AG04450 (cell line): ENCODE measurements around the gene LIMS2. TPM values are rescaled to one million over a fixed set of nuclear protein-coding genes. Genes with fewer than 3 reads are reported as not detected.
A peak's percentile ranks its signal among the peaks of the same experiment; 100 is the strongest.

Experiments used
- CTCF ChIA-PET: fragments of 300-600, 350-600 bp; formaldehyde crosslinking; extraction: SDS; loops from one replicate; lab custom pipeline; 2022; ENCODE audit warnings: antibody characterized with exemption, inconsistent platforms; lab: Charles Lee
- POLR2A ChIA-PET: fragments of 350-600 bp; formaldehyde crosslinking; extraction: SDS; loops from one replicate; lab custom pipeline; 2021; ENCODE audit warnings: antibody characterized with exemption, inconsistent platforms; lab: Yijun Ruan, JAX
- DNase-seq: peaks from one replicate; pipeline ENCODE4 v3.0.0-alpha.2; 2011; ENCODE audit warnings: low read depth, low spot score
- H3K27ac ChIP-seq: one replicate; pipeline ENCODE4 v1.5.1; 2012; ENCODE audit warnings: low read depth, low read length, control low read depth
- H3K27me3 ChIP-seq: one replicate; pipeline ENCODE4 v1.6.0; 2012; ENCODE audit warnings: low read length; ENCODE audit not compliant: control insufficient read depth, insufficient read depth
- H3K4me3 ChIP-seq: 2 replicates; pipeline ENCODE4 v1.5.1; 2011; ENCODE audit warnings: mild to moderate bottlenecking, low read depth, low read length, control low read depth
- H3K9me3 ChIP-seq: 2 replicates; pipeline ENCODE4 v1.5.1; 2012; ENCODE audit warnings: low read length; ENCODE audit not compliant: control insufficient read depth, insufficient read depth
- polyA plus RNA-seq: library from polyadenylated mRNA; depleted of rRNA; stranded (reverse); fragments of >200 nt; gene quantifications from 2 replicates; pipeline ENCODE4 v1.2.3, GENCODE V29; 2011; rRNA removed
- TF ChIP-seq, protein P1 (sequence below): IDR thresholded peaks from 2 replicates; pipeline ENCODE4 v1.5.1; 2011; ENCODE audit warnings: low read depth, low read length, control low read depth, inconsistent platforms

LIMS2 gene
- polyA plus RNA-seq, 1 experiment = 6.3 TPM

DNA sequence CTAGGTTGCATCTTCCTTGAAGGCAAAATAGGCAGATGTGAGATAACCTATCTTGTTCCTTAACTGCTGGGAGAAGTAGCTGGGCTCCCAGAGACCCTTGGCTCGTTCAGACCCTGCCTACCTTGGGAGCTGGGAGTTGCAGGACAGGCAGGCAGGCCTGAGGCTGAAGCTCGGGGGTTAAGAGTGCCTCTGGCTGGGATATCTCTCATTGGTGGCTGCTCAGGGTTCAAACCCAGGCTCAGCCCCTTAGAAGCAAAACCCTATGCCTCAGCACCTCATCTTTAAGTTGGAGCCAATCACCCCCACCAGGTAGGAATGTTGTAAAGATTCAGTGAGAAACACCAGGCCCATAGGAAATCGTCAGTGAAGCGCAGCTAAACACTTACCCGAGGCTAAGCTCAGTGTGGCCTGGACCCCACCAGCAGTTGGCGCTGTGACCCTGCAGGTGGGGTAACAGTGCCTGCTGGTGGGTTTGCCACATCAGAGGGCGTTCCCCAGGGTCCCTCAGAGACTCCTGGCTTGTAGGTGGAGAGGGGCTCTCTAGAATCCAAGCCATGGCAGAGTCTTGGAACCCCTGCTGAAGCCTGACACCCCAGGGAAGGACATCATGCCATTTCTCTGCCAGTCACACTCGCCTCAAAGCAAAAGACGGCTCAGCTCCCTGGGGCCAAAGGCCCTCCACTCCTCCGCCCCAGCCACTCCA lies 84.0 kb downstream of the LIMS2 start:
- no peak overlapping the region for H3K4me3 ChIP-seq
- peaks cover 2% of the 10 kb centered on the region; the same call in 1 of the 2 replicates for H3K9me3 ChIP-seq
- ChIA-PET POLR2A (interaction anchor here (0.7 kb wide), 1 partner anchor 500 kb away, joined by 3 read pairs; the partner anchor contains the start of gene UGGT1), CTCF (interaction anchor here (0.5 to 1.9 kb wide), 36 partner anchors 8 to 637 kb away, joined by 3 to 22 read pairs (median 4); no protein-coding TSS in a partner anchor)
- H3K27ac ChIP-seq = no peak overlapping the region
- TF ChIP-seq, protein P1, sequence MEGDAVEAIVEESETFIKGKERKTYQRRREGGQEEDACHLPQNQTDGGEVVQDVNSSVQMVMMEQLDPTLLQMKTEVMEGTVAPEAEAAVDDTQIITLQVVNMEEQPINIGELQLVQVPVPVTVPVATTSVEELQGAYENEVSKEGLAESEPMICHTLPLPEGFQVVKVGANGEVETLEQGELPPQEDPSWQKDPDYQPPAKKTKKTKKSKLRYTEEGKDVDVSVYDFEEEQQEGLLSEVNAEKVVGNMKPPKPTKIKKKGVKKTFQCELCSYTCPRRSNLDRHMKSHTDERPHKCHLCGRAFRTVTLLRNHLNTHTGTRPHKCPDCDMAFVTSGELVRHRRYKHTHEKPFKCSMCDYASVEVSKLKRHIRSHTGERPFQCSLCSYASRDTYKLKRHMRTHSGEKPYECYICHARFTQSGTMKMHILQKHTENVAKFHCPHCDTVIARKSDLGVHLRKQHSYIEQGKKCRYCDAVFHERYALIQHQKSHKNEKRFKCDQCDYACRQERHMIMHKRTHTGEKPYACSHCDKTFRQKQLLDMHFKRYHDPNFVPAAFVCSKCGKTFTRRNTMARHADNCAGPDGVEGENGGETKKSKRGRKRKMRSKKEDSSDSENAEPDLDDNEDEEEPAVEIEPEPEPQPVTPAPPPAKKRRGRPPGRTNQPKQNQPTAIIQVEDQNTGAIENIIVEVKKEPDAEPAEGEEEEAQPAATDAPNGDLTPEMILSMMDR = peak; percentile 97
- peak; percentile 16 for DNase-seq
- peaks cover 5% of the 10 kb centered on the region for H3K27me3 ChIP-seq

DNA sequence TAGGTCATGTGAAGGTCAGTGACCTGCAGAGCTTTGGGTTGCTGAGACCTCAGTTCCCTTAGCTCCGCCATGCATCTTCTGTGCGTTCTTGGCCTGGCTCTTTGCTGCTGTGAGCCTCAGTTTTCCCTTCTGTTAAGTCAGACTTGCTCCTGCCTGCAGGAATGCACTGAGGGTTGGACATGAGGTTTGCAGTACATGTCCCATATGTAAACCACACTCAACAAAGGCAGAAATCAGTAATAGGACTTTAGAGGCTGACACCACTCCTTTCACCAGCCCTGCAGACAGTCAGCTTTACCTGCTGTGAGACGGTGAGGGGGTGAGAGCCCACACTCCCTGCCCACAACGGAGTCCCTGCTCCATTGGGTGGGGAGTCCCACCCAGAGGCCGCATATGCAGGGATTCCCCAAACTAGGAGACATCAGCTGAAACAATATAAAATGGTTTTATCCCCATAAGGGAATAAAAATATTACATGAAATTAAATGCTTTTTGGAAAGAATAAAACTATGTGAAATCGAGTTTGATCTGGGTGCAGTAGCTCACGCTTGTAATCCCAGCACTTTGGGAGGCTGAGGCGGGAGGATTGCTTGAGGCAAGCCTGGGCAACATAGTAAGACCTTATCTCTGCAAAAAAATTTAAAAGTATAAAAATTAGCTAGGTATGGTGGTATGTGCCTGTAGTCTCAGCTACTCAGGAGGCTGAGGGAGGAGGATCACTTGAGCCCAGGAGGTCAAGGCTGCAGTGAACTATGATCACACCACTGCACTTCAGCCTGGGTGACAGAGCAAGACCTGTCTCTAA lies 84.7 kb downstream of the LIMS2 start:
- TF ChIP-seq, protein P1 = no peak
- POLR2A ChIA-PET = interaction anchor here (0.7 kb wide), 1 partner anchor 273 kb away, joined by 4 read pairs; no protein-coding TSS in a partner anchor
- CTCF ChIA-PET = interaction anchor here (0.5 to 1.9 kb wide), 35 partner anchors 9 to 638 kb away, joined by 3 to 22 read pairs (median 4); no protein-coding TSS in a partner anchor
- DNase-seq = no peak
- H3K9me3 ChIP-seq = no peaks in the 10 kb centered on the region; the same call in 1 of the 2 replicates
- no peak overlapping the region for H3K27ac ChIP-seq
- H3K4me3 ChIP-seq = no peak overlapping the region
- peaks cover 6% of the 10 kb centered on the region for H3K27me3 ChIP-seq

DNA sequence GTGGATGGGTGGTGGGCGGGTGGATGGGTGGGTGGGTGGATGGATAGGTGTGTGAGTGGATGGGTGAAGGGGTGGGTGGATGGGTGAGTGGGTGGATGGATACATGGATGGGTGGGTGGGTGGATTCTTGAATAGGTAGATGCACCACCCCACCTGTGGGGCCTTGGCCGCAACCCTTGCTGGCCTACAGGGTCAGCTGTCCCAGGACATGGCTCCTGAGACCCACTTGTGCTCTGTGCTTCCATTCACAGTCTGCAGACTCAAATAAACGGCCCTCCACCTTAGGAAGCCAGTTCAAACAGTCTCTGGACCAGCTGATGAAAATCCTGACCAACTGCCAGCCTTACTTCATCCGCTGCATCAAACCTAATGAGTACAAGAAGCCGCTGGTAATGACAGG lies 85.5 kb downstream of the LIMS2 start:
- CTCF ChIA-PET = interaction anchor here (1.7 kb wide), 1 partner anchor 294 kb away, joined by 6 read pairs; no protein-coding TSS in a partner anchor
- no peak overlapping the region for H3K4me3 ChIP-seq
- H3K27ac ChIP-seq = no peak overlapping the region
- no peaks in the 10 kb centered on the region; the same call in 1 of the 2 replicates for H3K9me3 ChIP-seq
- TF ChIP-seq, protein P1 = no peak
- no peak for DNase-seq
- peaks cover 7% of the 10 kb centered on the region for H3K27me3 ChIP-seq
- POLR2A ChIA-PET = interaction anchor here (0.7 kb wide), 1 partner anchor 274 kb away, joined by 4 read pairs; no protein-coding TSS in a partner anchor

DNA sequence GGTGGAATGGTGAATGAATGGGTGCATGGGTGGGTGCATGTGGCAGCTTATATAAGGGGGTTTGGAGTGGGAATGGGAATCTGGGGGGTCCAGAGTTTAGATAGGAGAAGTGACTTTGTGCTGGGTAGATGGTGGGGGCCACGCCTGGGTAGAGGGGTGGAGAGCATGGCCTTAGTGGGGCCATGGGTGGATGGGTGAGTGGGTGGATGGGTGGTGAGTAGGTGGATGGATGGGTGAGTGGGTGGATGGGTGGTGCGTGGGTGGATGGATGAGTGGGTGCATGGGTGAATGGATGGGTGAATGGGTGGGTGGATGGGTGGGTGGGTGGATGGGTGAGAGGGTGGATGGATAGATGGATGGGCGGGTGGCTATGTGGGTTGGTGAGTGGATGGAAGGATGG lies 86.0 kb downstream of the LIMS2 start:
- Histone ChIP-seq H3K4me3 (no peak overlapping the region), H3K27ac (no peak overlapping the region), H3K27me3 (peaks cover 7% of the 10 kb centered on the region), H3K9me3 (no peaks in the 10 kb centered on the region; the same call in 1 of the 2 replicates)
- no peak for DNase-seq
- ChIA-PET POLR2A (no interaction called here), CTCF (interaction anchor here (0.7 kb wide), 1 partner anchor 348 kb away, joined by 4 read pairs; no protein-coding TSS in a partner anchor)
- TF ChIP-seq, protein P1 = no peak

Other genes with a start within 250 kb of the LIMS2 start
- 42.2 and 55.0 TPM in 2 replicates for gene IWS1, start 149.0 kb downstream of the LIMS2 start, polyA plus RNA-seq
- 0.02 TPM in 1 of 2 replicates, not detected in the other for gene MYO7B, start 139.8 kb downstream of the LIMS2 start, polyA plus RNA-seq
- not detected in 2 replicates for gene GPR17, start 29.4 kb downstream of the LIMS2 start, polyA plus RNA-seq
- gene SFT2D3, start 26.0 kb upstream of the LIMS2 start, polyA plus RNA-seq = 4.3 and 5.3 TPM in 2 replicates
- gene WDR33, start 135.6 kb upstream of the LIMS2 start, polyA plus RNA-seq = 43.4 and 54.1 TPM in 2 replicates
- gene POLR2D, start 182.6 kb upstream of the LIMS2 start, polyA plus RNA-seq = 14.7 and 15.3 TPM in 2 replicates
- 15.3 and 15.4 TPM in 2 replicates for gene AMMECR1L, start 210.4 kb upstream of the LIMS2 start, polyA plus RNA-seq